Progenitor cell of endocrine pancreas (in vitro differentiated cells): ENCODE measurements around the gene CLTCL1. TPM values are rescaled to one million over a fixed set of nuclear protein-coding genes. Genes with fewer than 3 reads are reported as not detected.

Experiments used
- DNase-seq: peaks from one replicate; pipeline ENCODE4 v3.0.0; 2021; ENCODE audit warnings: low spot score; ENCODE audit not compliant: unreplicated experiment
- H3K27ac Mint-ChIP-seq: 2 replicates; pipeline ENCODE4 v1.8.0; 2021; ENCODE audit warnings: mild to moderate bottlenecking, moderate library complexity, mixed read lengths
- H3K27me3 Mint-ChIP-seq: 2 replicates; pipeline ENCODE4 v1.8.0; 2021; ENCODE audit warnings: mixed read lengths
- H3K36me3 Mint-ChIP-seq: 2 replicates; pipeline ENCODE4 v1.8.0; 2022; ENCODE audit warnings: mixed read lengths; ENCODE audit not compliant: insufficient read depth
- H3K4me1 Mint-ChIP-seq: 2 replicates; pipeline ENCODE4 v1.8.0; 2021; ENCODE audit warnings: low read depth, mixed read lengths
- H3K4me3 Mint-ChIP-seq: 2 replicates; pipeline ENCODE4 v1.8.0; 2021; ENCODE audit warnings: low read depth, mild to moderate bottlenecking, moderate library complexity, mixed read lengths
- H3K9me3 Mint-ChIP-seq: 2 replicates; pipeline ENCODE4 v1.8.0; 2021; ENCODE audit warnings: low read depth, mixed read lengths
- total RNA-seq: library from RNA; stranded (reverse); gene quantifications from 2 replicates; pipeline ENCODE4 v1.2.1, GENCODE V29; 2021
- TF ChIP-seq, protein P1 (sequence below): fragments of 200-600 bp; sonication (generic); IDR thresholded peaks from one replicate; pipeline ENCODE4 v1.5.0; 2021; ENCODE audit warnings: antibody characterized with exemption, mild to moderate bottlenecking; ENCODE audit not compliant: unreplicated experiment

Gene CLTCL1
- total RNA-seq, 1 donor from 2014 or later: 6.6 TPM

GRCh38 chr22:19214078-19214473, 77.4 kb downstream of the CLTCL1 start:
- Mint-ChIP-seq H3K27ac (no peak overlapping the region), H3K9me3 (no peaks in the 10 kb centered on the region), H3K4me1 (peaks cover 2% of the 10 kb centered on the region), H3K4me3 (no peak overlapping the region), H3K27me3 (no peaks in the 10 kb centered on the region), H3K36me3 (no peaks in the 10 kb centered on the region)
- TF ChIP-seq, protein P1, sequence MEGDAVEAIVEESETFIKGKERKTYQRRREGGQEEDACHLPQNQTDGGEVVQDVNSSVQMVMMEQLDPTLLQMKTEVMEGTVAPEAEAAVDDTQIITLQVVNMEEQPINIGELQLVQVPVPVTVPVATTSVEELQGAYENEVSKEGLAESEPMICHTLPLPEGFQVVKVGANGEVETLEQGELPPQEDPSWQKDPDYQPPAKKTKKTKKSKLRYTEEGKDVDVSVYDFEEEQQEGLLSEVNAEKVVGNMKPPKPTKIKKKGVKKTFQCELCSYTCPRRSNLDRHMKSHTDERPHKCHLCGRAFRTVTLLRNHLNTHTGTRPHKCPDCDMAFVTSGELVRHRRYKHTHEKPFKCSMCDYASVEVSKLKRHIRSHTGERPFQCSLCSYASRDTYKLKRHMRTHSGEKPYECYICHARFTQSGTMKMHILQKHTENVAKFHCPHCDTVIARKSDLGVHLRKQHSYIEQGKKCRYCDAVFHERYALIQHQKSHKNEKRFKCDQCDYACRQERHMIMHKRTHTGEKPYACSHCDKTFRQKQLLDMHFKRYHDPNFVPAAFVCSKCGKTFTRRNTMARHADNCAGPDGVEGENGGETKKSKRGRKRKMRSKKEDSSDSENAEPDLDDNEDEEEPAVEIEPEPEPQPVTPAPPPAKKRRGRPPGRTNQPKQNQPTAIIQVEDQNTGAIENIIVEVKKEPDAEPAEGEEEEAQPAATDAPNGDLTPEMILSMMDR: no peak
- DNase-seq: no peak

DNA sequence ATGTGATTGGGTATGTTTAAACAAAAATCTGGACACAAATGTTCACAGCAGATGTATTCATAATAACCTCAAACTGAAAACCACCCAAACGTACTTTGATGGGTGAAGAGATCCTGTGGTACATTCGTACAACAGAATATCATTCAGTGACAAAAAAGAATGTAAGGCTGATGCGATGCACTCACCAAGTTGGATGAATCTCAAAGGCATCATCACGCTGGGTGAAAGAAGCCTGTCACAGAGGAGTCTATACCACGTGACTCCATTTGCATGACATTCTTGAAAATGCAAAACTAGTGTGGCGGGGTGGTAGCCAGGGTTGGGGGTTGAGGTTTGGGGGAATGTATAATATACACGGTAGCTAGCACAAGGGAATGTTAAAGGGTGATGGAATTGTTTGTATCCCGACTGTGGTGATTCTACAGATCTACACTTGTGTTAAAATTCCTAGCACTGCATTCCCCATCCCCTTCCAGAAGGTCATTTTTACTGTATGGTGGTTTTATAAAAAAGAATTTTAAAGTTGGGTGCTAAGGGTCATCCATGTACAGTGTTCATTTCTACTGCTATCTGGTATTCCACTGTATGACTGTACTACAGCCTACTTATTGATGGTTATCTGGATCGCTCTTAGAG, 78.0 kb downstream of the CLTCL1 start:
- TF ChIP-seq, protein P1: no peak
- Mint-ChIP-seq H3K4me1 (peaks cover 2% of the 10 kb centered on the region), H3K36me3 (no peaks in the 10 kb centered on the region), H3K4me3 (no peak overlapping the region), H3K27ac (no peak overlapping the region), H3K9me3 (no peaks in the 10 kb centered on the region), H3K27me3 (no peaks in the 10 kb centered on the region)
- DNase-seq: no peak

DNA sequence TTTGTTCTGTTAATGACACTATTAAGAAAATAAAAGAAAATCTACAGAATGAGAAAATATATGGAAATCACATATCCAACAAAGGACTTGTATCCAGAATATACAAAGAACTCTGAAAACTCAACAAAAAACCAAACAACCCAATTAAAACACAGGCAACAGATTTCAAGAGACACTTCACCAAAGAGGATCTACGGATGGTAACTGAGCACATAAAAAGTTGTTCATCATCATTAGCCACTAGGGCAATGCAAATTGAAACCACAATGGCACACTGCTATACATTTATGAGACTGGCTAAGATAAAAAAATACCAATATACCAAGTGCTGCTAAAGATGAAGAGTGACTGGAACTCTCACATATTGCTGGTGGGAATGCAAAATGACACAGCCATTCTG, 78.5 kb downstream of the CLTCL1 start:
- Mint-ChIP-seq H3K4me1 (peaks cover 2% of the 10 kb centered on the region), H3K36me3 (no peaks in the 10 kb centered on the region), H3K4me3 (no peak overlapping the region), H3K27me3 (no peaks in the 10 kb centered on the region), H3K27ac (no peak overlapping the region), H3K9me3 (no peaks in the 10 kb centered on the region)
- no peak for DNase-seq
- TF ChIP-seq, protein P1: no peak

DNA sequence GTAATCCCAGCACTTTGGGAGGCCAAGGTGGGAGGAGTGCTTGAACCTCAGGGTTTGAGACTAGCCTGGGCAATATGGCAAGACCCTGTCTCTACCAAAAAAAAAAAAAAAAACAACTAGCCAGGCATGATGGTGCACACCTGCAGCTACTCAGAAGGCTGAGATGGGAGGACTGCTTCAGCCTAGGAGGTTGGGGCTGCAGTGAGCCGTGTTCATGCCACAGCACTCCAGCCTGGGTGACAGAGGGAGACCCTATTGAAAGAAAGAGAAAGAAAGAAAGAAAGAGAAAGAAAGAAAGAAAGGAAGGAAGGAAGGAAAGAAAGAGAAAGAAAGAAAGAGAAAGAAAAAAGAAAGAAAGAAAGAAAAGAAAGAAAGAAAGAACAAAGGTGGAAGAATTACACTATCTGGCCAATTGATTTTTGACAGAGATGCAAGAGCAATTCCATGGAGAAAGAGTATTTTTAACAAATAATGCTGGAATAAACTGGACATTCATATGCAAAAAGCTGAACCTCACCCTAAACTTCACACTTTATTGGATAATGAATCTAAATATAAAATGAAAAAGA, 79.1 kb downstream of the CLTCL1 start:
- H3K4me3 Mint-ChIP-seq: no peak overlapping the region
- DNase-seq: no peak
- no peaks in the 10 kb centered on the region for H3K4me1 Mint-ChIP-seq
- no peaks in the 10 kb centered on the region for H3K27me3 Mint-ChIP-seq
- H3K27ac Mint-ChIP-seq: no peak overlapping the region
- no peaks in the 10 kb centered on the region for H3K9me3 Mint-ChIP-seq
- TF ChIP-seq, protein P1: no peak
- H3K36me3 Mint-ChIP-seq: no peaks in the 10 kb centered on the region

DNA sequence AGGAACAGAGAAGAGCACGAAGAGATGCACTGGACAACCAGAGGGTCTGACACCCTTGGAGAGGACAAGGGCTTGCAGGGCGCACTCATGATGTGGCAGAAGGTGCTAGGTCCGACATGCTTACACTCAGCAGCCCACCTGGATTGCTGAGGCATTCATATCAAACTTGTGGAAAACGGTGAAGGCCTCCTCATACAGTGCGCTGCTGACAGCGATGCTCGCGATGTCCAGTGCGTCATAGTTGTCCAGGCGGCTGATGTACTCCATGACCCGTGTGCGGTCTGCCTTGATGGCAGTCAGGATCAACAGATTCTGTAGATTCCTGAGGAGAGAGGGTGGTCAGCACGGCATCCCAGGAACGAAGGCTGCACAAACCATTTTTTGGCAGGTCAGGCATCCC, 81.3 kb downstream of the CLTCL1 start:
- Mint-ChIP-seq H3K36me3 (no peaks in the 10 kb centered on the region), H3K4me1 (no peaks in the 10 kb centered on the region), H3K27ac (no peak overlapping the region), H3K4me3 (no peak overlapping the region), H3K27me3 (no peaks in the 10 kb centered on the region), H3K9me3 (no peaks in the 10 kb centered on the region)
- DNase-seq: no peak
- TF ChIP-seq, protein P1: no peak
